ENCODE data around the gene CUEDC2.

CUEDC2 gene

GRCh38 chr10:102405632-102406031 lies 26.7 kb downstream of the CUEDC2 start:
- H3K36me3 ChIP-seq (ENCODE audit: insufficient read depth, low read length) = peaks cover 40% of the 10 kb centered on the region
- H3K27ac ChIP-seq (ENCODE audit: low read depth, low read length) = peak overlapping the region; percentile 71
- H3K9me3 ChIP-seq (ENCODE audit: low read length) = no peaks in the 10 kb centered on the region
- peak overlapping the region; percentile 21 for H3K9ac ChIP-seq (ENCODE audit: low read length)
- peaks cover 58% of the 10 kb centered on the region for H3K4me1 ChIP-seq (ENCODE audit: insufficient read depth, low read length)
- peaks cover 6 to 25% of the 10 kb centered on the region in 2 donors for H3K27me3 ChIP-seq (ENCODE audit: control insufficient read depth in 1 of 2, insufficient read depth in 2 of 2, low read length in 2 of 2)
- H3K4me3 ChIP-seq (ENCODE audit: low read depth in 1 of 2, low read length in 2 of 2) = no peak overlapping the region

GRCh38 chr10:102405108-102405571 lies 27.2 kb downstream of the CUEDC2 start:
- Histone ChIP-seq H3K27ac (ENCODE audit: low read depth, low read length) (peak overlapping the region; percentile 71), H3K27me3 (ENCODE audit: control insufficient read depth in 1 of 2, insufficient read depth in 2 of 2, low read length in 2 of 2) (peaks cover 5 to 21% of the 10 kb centered on the region in 2 donors), H3K36me3 (ENCODE audit: insufficient read depth, low read length) (peaks cover 45% of the 10 kb centered on the region), H3K9me3 (ENCODE audit: low read length) (no peaks in the 10 kb centered on the region), H3K9ac (ENCODE audit: low read length) (peak overlapping the region; percentile 30), H3K4me3 (ENCODE audit: low read depth in 1 of 2, low read length in 2 of 2) (no peak overlapping the region), H3K4me1 (ENCODE audit: insufficient read depth, low read length) (peaks cover 60% of the 10 kb centered on the region)

- peak overlapping the region; percentile 30 for H3K9ac ChIP-seq (ENCODE audit: low read length)
- H3K27me3 ChIP-seq (ENCODE audit: control insufficient read depth in 1 of 2, insufficient read depth in 2 of 2, low read length in 2 of 2) = peaks cover 0 to 14% of the 10 kb centered on the region in 2 donors
- H3K27ac ChIP-seq (ENCODE audit: low read depth, low read length) = peak overlapping the region; percentile 71
- H3K4me3 ChIP-seq (ENCODE audit: low read depth in 1 of 2, low read length in 2 of 2) = no peak overlapping the region
- peaks cover 60% of the 10 kb centered on the region for H3K4me1 ChIP-seq (ENCODE audit: insufficient read depth, low read length)
- no peaks in the 10 kb centered on the region for H3K9me3 ChIP-seq (ENCODE audit: low read length)
- H3K36me3 ChIP-seq (ENCODE audit: insufficient read depth, low read length) = peaks cover 49% of the 10 kb centered on the region
Measured at GRCh38 chr10:102404361-102405107, 27.8 kb downstream of the CUEDC2 start.

GRCh38 chr10:102403115-102403514 lies 29.3 kb downstream of the CUEDC2 start:
- peak overlapping the region; percentile 71 for H3K27ac ChIP-seq (ENCODE audit: low read depth, low read length)
- peaks cover 63% of the 10 kb centered on the region for H3K4me1 ChIP-seq (ENCODE audit: insufficient read depth, low read length)
- H3K36me3 ChIP-seq (ENCODE audit: insufficient read depth, low read length) = peaks cover 54% of the 10 kb centered on the region
- no peaks in the 10 kb centered on the region for H3K9me3 ChIP-seq (ENCODE audit: low read length)
- H3K4me3 ChIP-seq (ENCODE audit: low read depth in 1 of 2, low read length in 2 of 2) = no peak overlapping the region
- peaks cover 0 to 5% of the 10 kb centered on the region in 2 donors for H3K27me3 ChIP-seq (ENCODE audit: control insufficient read depth in 1 of 2, insufficient read depth in 2 of 2, low read length in 2 of 2)
- H3K9ac ChIP-seq (ENCODE audit: low read length) = peak overlapping the region; percentile 34

GRCh38 chr10:102402512-102402896 lies 29.9 kb downstream of the CUEDC2 start:
- H3K36me3 ChIP-seq (ENCODE audit: insufficient read depth, low read length) = peaks cover 60% of the 10 kb centered on the region
- H3K4me3 ChIP-seq (ENCODE audit: low read depth in 1 of 2, low read length in 2 of 2) = no peak overlapping the region
- H3K27me3 ChIP-seq (ENCODE audit: control insufficient read depth in 1 of 2, insufficient read depth in 2 of 2, low read length in 2 of 2) = no peaks in the 10 kb centered on the region
- peak overlapping the region; percentile 71 for H3K27ac ChIP-seq (ENCODE audit: low read depth, low read length)
- peaks cover 65% of the 10 kb centered on the region for H3K4me1 ChIP-seq (ENCODE audit: insufficient read depth, low read length)
- peak overlapping the region; percentile 26 for H3K9ac ChIP-seq (ENCODE audit: low read length)
- no peaks in the 10 kb centered on the region for H3K9me3 ChIP-seq (ENCODE audit: low read length)

GRCh38 chr10:102401735-102402511 lies 30.5 kb downstream of the CUEDC2 start:
- Histone ChIP-seq H3K4me1 (ENCODE audit: insufficient read depth, low read length) (peaks cover 67% of the 10 kb centered on the region), H3K4me3 (ENCODE audit: low read depth in 1 of 2, low read length in 2 of 2) (no peak overlapping the region), H3K9me3 (ENCODE audit: low read length) (no peaks in the 10 kb centered on the region), H3K27me3 (ENCODE audit: control insufficient read depth in 1 of 2, insufficient read depth in 2 of 2, low read length in 2 of 2) (no peaks in the 10 kb centered on the region), H3K9ac (ENCODE audit: low read length) (peak overlapping the region; percentile 26), H3K27ac (ENCODE audit: low read depth, low read length) (peak overlapping the region; percentile 71), H3K36me3 (ENCODE audit: insufficient read depth, low read length) (peaks cover 64% of the 10 kb centered on the region)

GRCh38 chr10:102401342-102401654 lies 31.1 kb downstream of the CUEDC2 start:
- peak overlapping the region; percentile 26 for H3K9ac ChIP-seq (ENCODE audit: low read length)
- no peak overlapping the region for H3K4me3 ChIP-seq (ENCODE audit: low read depth in 1 of 2, low read length in 2 of 2)
- H3K9me3 ChIP-seq (ENCODE audit: low read length) = no peaks in the 10 kb centered on the region
- H3K27ac ChIP-seq (ENCODE audit: low read depth, low read length) = peak overlapping the region; percentile 71
- peaks cover 71% of the 10 kb centered on the region for H3K4me1 ChIP-seq (ENCODE audit: insufficient read depth, low read length)
- H3K27me3 ChIP-seq (ENCODE audit: control insufficient read depth in 1 of 2, insufficient read depth in 2 of 2, low read length in 2 of 2) = no peaks in the 10 kb centered on the region
- peaks cover 68% of the 10 kb centered on the region for H3K36me3 ChIP-seq (ENCODE audit: insufficient read depth, low read length)

GRCh38 chr10:102400598-102401341 lies 31.6 kb downstream of the CUEDC2 start:
- H3K9me3 ChIP-seq (ENCODE audit: low read length) = no peaks in the 10 kb centered on the region
- peak overlapping the region; percentile 71 for H3K27ac ChIP-seq (ENCODE audit: low read depth, low read length)

GRCh38 chr10:102400076-102400475 lies 32.3 kb downstream of the CUEDC2 start:
- no peaks in the 10 kb centered on the region for H3K9me3 ChIP-seq (ENCODE audit: low read length)
- peaks cover 61% of the 10 kb centered on the region for H3K4me1 ChIP-seq (ENCODE audit: insufficient read depth, low read length)
- peak overlapping the region; percentile 71 for H3K27ac ChIP-seq (ENCODE audit: low read depth, low read length)
- peaks cover 68% of the 10 kb centered on the region for H3K36me3 ChIP-seq (ENCODE audit: insufficient read depth, low read length)
- H3K27me3 ChIP-seq (ENCODE audit: control insufficient read depth in 1 of 2, insufficient read depth in 2 of 2, low read length in 2 of 2) = no peaks in the 10 kb centered on the region
- H3K4me3 ChIP-seq (ENCODE audit: low read depth in 1 of 2, low read length in 2 of 2) = peak overlapping the region; percentile 42 to 65
- H3K9ac ChIP-seq (ENCODE audit: low read length) = peak overlapping the region; percentile 75

More at GRCh38 chr10:102400598-102401341, 31.6 kb downstream of the CUEDC2 start:
- no peak overlapping the region for H3K4me3 ChIP-seq (ENCODE audit: low read depth in 1 of 2, low read length in 2 of 2)
- H3K36me3 ChIP-seq (ENCODE audit: insufficient read depth, low read length) = peaks cover 68% of the 10 kb centered on the region
- H3K4me1 ChIP-seq (ENCODE audit: insufficient read depth, low read length) = peaks cover 68% of the 10 kb centered on the region
- H3K9ac ChIP-seq (ENCODE audit: low read length) = no peak overlapping the region
- H3K27me3 ChIP-seq (ENCODE audit: control insufficient read depth in 1 of 2, insufficient read depth in 2 of 2, low read length in 2 of 2) = no peaks in the 10 kb centered on the region

- no peaks in the 10 kb centered on the region for H3K27me3 ChIP-seq (ENCODE audit: control insufficient read depth in 1 of 2, insufficient read depth in 2 of 2, low read length in 2 of 2)
- H3K27ac ChIP-seq (ENCODE audit: low read depth, low read length) = peak overlapping the region; percentile 71
- no peaks in the 10 kb centered on the region for H3K9me3 ChIP-seq (ENCODE audit: low read length)
- peaks cover 58% of the 10 kb centered on the region for H3K4me1 ChIP-seq (ENCODE audit: insufficient read depth, low read length)
- H3K9ac ChIP-seq (ENCODE audit: low read length) = peak overlapping the region; percentile 75
- H3K36me3 ChIP-seq (ENCODE audit: insufficient read depth, low read length) = peaks cover 61% of the 10 kb centered on the region
- peak overlapping the region; percentile 42 to 65 for H3K4me3 ChIP-seq (ENCODE audit: low read depth in 1 of 2, low read length in 2 of 2)
Measured at GRCh38 chr10:102399217-102400021, 33.0 kb downstream of the CUEDC2 start.

Data from muscle layer of colon (tissue), 2 donors.